Lung (tissue), 12 donors: ENCODE data around the gene TBRG4. TPM values are rescaled to one million over a fixed set of nuclear protein-coding genes. Genes with fewer than 3 reads are reported as not detected.

ENCODE experiments used
- ATAC-seq: fragments of 200-7000 bp; cut with Tn5 transposase; one replicate; pipeline ENCODE4 v1.9.1; 2020; ENCODE audit warnings: moderate number of reproducible peaks; ENCODE audit not compliant: insufficient read depth, low FRiP score
- DNase-seq, 3 donors: peaks; one replicate each; pipeline ENCODE4 v3.0.0-alpha.2; 2013 to 2017
- H3K27ac ChIP-seq, 2 donors: one replicate each; pipeline ENCODE4 v1.5.1; 2013; ENCODE audit warnings: mild to moderate bottlenecking in 2 of 2, moderate library complexity in 2 of 2, control low read depth in 1 of 2, inconsistent platforms in 1 of 2, low read depth in 1 of 2, low read length in 1 of 2
- H3K27me3 ChIP-seq, 3 donors: one replicate each; pipeline ENCODE4 v1.5.1; 2013; ENCODE audit warnings: low read length in 2 of 3; ENCODE audit not compliant: control insufficient read depth in 3 of 3, insufficient read depth in 3 of 3
- H3K36me3 ChIP-seq, 4 donors: one replicate each; pipeline ENCODE4 v1.5.1; 2013; ENCODE audit warnings: low read length in 4 of 4, mild to moderate bottlenecking in 1 of 4, moderate library complexity in 1 of 4; ENCODE audit not compliant: control insufficient read depth in 4 of 4, insufficient read depth in 4 of 4
- H3K4me1 ChIP-seq, 5 donors: one replicate each; pipeline ENCODE4 v1.5.1; 2013; ENCODE audit warnings: low read length in 5 of 5, mild to moderate bottlenecking in 2 of 5, moderate library complexity in 1 of 5; ENCODE audit not compliant: control insufficient read depth in 5 of 5, insufficient read depth in 5 of 5
- H3K4me3 ChIP-seq: one replicate; pipeline ENCODE4 v1.5.1; 2013; ENCODE audit warnings: mild to moderate bottlenecking, control low read depth, moderate library complexity
- H3K9ac ChIP-seq, 2 donors: one replicate each; pipeline ENCODE4 v1.5.1; 2013; ENCODE audit warnings: low read length in 2 of 2, control low read depth in 1 of 2; ENCODE audit not compliant: insufficient read depth in 1 of 2
- H3K9me3 ChIP-seq, 4 donors: one replicate each; pipeline ENCODE4 v1.5.1; 2013; ENCODE audit warnings: low read length in 3 of 4, mild to moderate bottlenecking in 1 of 4, moderate library complexity in 1 of 4; ENCODE audit not compliant: control insufficient read depth in 4 of 4, insufficient read depth in 3 of 4
- CTCF ChIP-seq: IDR thresholded peaks from 2 replicates; pipeline ENCODE4 v1.5.1; 2012; ENCODE audit warnings: mild to moderate bottlenecking; ENCODE audit errors: control extremely low read depth, extremely low read depth
- WGBS, 2 donors: extraction: QIAGEN DNeasy Blood & Tissue Kit; methylation state at CpG; one replicate each; pipeline ENCODE4 v1.1.7; 2013; 5-methylcytosine and 5-hydroxymethylcytosine counted together
- polyA plus RNA-seq, 2 donors: library from polyadenylated mRNA; stranded (reverse); fragments of 200-250 nt; gene quantifications; one replicate each; pipeline ENCODE4 v1.2.1, GENCODE V29; 2013
- total RNA-seq, 2 donors: library from RNA; depleted of rRNA in 1 of 2; stranded (reverse); fragments of >200 nt in 1 of 2; gene quantifications; one replicate each; pipeline ENCODE4 v1.2.1, GENCODE V29; 2014 to 2021
- donor health status: control.
- donor health status: control.
- donor health status: Bipolar disorder and iron deficiency.
- donor health status: healthy.
- donor health status: DM: yes; HTN: yes; CAD: no.

TBRG4 gene
- total and polyA plus RNA-seq, 4 donors, result 32.2 to 65.6 (median 46.9) TPM

- no peaks in the 10 kb centered on the region for H3K36me3 ChIP-seq
- no peak overlapping the region for H3K4me3 ChIP-seq
- DNase-seq, result no peak
- H3K4me1 ChIP-seq, result no peaks in the 10 kb centered on the region
- no peaks in the 10 kb centered on the region for H3K9me3 ChIP-seq
- H3K27me3 ChIP-seq, result peaks cover 0 to 5% (median 2%) of the 10 kb centered on the region in 3 donors
- no peak overlapping the region for H3K27ac ChIP-seq
- 93 to 98% methylated on average over 4 of the region's 4 CpGs for WGBS, 2 donors
- no peak for ATAC-seq
- no peak for TF ChIP-seq CTCF
- no peak overlapping the region for H3K9ac ChIP-seq
Measured at GRCh38 chr7:45143616-45144015, 32.1 kb upstream of the TBRG4 start.

DNA sequence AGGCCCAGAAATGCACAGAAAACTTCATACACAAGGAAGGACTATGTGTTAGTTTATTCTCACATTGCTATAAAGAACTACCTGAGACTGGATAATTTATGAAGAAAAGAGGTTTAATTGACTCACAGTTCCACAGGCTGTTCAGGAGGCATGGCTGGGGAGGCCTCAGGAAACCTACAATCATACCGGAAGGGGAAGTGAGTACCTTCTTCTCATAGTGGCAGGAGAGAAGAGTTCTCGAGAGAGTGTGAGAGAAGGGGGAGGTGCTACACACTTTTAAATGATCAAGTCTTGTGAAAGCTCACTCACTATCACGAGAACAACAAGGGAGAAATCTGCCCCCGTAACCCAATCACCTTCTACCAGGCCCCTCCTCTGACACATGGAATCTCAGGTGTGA, 29.3 kb upstream of the TBRG4 start:
- Histone ChIP-seq H3K27me3 (no peaks in the 10 kb centered on the region), H3K4me1 (no peaks in the 10 kb centered on the region), H3K27ac (no peak overlapping the region), H3K4me3 (no peak overlapping the region), H3K36me3 (no peaks in the 10 kb centered on the region), H3K9me3 (no peaks in the 10 kb centered on the region), H3K9ac (no peak overlapping the region)
- 55 to 75% methylated on average over 4 of the region's 4 CpGs for WGBS, 2 donors
- no peak for TF ChIP-seq CTCF
- ATAC-seq (no peak), DNase-seq (no peak)

DNA sequence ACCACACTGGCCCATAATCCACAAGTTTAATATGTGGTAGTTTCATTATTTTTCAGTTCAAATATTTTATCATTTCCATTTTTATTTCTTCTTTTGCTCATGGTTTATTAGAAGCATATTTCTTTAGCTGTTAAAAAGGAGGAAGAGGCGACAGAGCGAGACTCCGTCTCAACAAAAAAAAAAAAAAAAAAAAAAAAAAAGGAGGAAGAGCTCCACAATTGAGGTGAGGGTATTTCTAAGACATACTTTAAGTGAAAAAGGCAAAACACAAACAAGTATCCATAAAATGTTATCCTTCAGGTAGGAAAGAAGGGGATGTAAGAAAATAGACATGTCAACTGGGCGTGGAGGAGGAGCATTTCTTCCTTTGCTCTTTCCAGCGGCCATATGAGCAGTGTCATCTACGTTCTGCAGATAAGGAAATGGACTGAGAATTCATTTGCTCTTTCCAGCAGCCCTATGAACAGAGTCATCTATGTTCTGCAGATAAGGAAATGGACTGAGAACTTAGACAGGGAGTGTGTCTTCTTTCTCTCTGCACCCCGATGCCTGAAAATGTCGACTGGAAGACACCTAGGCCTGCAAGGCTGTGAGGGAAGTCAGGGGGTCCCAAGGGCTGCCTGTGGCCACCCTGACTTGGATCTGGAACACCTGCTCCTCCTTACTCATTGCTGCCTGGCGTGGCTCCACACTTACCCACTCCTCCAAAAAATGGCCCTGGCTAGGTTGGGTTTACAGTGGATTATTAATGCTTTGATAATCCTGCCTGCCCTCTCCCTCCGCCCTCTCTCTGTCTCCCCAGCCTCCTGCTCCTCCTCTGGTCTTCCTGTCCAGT, 27.2 kb upstream of the TBRG4 start:
- H3K9me3 ChIP-seq, result no peaks in the 10 kb centered on the region
- no peak for ATAC-seq
- H3K36me3 ChIP-seq, result no peaks in the 10 kb centered on the region
- H3K9ac ChIP-seq, result no peak overlapping the region
- H3K4me1 ChIP-seq, result no peaks in the 10 kb centered on the region
- H3K27me3 ChIP-seq, result no peaks in the 10 kb centered on the region
- H3K4me3 ChIP-seq, result no peak overlapping the region
- TF ChIP-seq CTCF, result no peak
- no peak for DNase-seq
- 70 to 71% methylated on average over 10 of the region's 10 CpGs for WGBS, 2 donors
- H3K27ac ChIP-seq, result no peak overlapping the region
